ENCODE data around the gene SCN3B. TPM values are rescaled to one million over a fixed set of nuclear protein-coding genes. Genes with fewer than 3 reads are reported as not detected.

SCN3B gene
- total RNA-seq, 1 experiment from 2014 or later: not detected

- Histone ChIP-seq H2AFZ (no peak overlapping the region), H3K27me3 (ENCODE audit: insufficient read depth, low read depth) (peaks cover 75% of the 10 kb centered on the region), H3K9me2 (ENCODE audit: insufficient read depth) (no peaks in the 10 kb centered on the region), H3K9me3 (ENCODE audit: insufficient read depth, low read depth) (no peaks in the 10 kb centered on the region), H3K79me2 (ENCODE audit: low read depth) (no peaks in the 10 kb centered on the region), H3K4me1 (replicated peaks; ENCODE audit: insufficient read depth) (no peaks in the 10 kb centered on the region), H3K4me2 (no peak overlapping the region), H3K27ac (no peak overlapping the region), H3K36me3 (ENCODE audit: low read depth) (no peaks in the 10 kb centered on the region), H3K4me3 (no peak overlapping the region), H4K20me1 (ENCODE audit: insufficient read depth) (no peaks in the 10 kb centered on the region), H3F3A (ENCODE audit: insufficient read depth, low read depth) (no peaks in the 10 kb centered on the region)
- POLR2A ChIA-PET (ENCODE audit: unreplicated experiment): no interaction called here
- intact Hi-C loops (cut with micrococcal nuclease; ENCODE audit: unreplicated experiment): loop anchor here (2.0 to 5.0 kb wide), 2 partner anchors 59 to 67 kb away; no protein-coding TSS in a partner anchor
- CTCF ChIA-PET: no interaction called here
- no TSS peak for BruUV-seq (replicated peaks)
- DNase-seq: no peak
- TF ChIP-seq EZH2 (IDR thresholded peaks at IDR 0.05; ENCODE audit: low read depth) (no peak), CTCF (conservative IDR thresholded peaks at IDR 0.05) (no peak)
These were observed 14.4 kb downstream of the SCN3B start for GRCh38 chr11:123640029-123640428.

GRCh38 chr11:123630126-123630608 is 24.3 kb downstream of the SCN3B start:
- ChIA-PET POLR2A (ENCODE audit: unreplicated experiment) (no interaction called here), CTCF (no interaction called here)
- H4K20me1 ChIP-seq (ENCODE audit: insufficient read depth): no peaks in the 10 kb centered on the region
- no peak for DNase-seq
- H2AFZ ChIP-seq: no peak overlapping the region
- intact Hi-C loops (cut with micrococcal nuclease; ENCODE audit: unreplicated experiment): no loop called here
- no peak overlapping the region for H3K4me2 ChIP-seq
- H3K27ac ChIP-seq: no peak overlapping the region
- BruUV-seq (replicated peaks): no TSS peak
- no peaks in the 10 kb centered on the region for H3K36me3 ChIP-seq (ENCODE audit: low read depth)
- H3K79me2 ChIP-seq (ENCODE audit: low read depth): no peaks in the 10 kb centered on the region
- peaks cover 39% of the 10 kb centered on the region for H3K27me3 ChIP-seq (ENCODE audit: insufficient read depth, low read depth)
- no peaks in the 10 kb centered on the region for H3F3A ChIP-seq (ENCODE audit: insufficient read depth, low read depth)
- H3K9me2 ChIP-seq (ENCODE audit: insufficient read depth): no peaks in the 10 kb centered on the region
- H3K4me3 ChIP-seq: no peak overlapping the region
- H3K4me1 ChIP-seq (replicated peaks; ENCODE audit: insufficient read depth): no peaks in the 10 kb centered on the region
- TF ChIP-seq CTCF (conservative IDR thresholded peaks at IDR 0.05): no peak
- TF ChIP-seq EZH2 (IDR thresholded peaks at IDR 0.05; ENCODE audit: low read depth): no peak
- no peaks in the 10 kb centered on the region for H3K9me3 ChIP-seq (ENCODE audit: insufficient read depth, low read depth)

GRCh38 chr11:123628936-123629683 is 25.3 kb downstream of the SCN3B start:
- no peaks in the 10 kb centered on the region for H3K9me2 ChIP-seq (ENCODE audit: insufficient read depth)
- intact Hi-C loops (cut with micrococcal nuclease; ENCODE audit: unreplicated experiment): no loop called here
- H3K4me3 ChIP-seq: no peak overlapping the region
- no peak for DNase-seq
- no peaks in the 10 kb centered on the region for H3K36me3 ChIP-seq (ENCODE audit: low read depth)
- no peak overlapping the region for H2AFZ ChIP-seq
- TF ChIP-seq CTCF (conservative IDR thresholded peaks at IDR 0.05) (no peak), EZH2 (IDR thresholded peaks at IDR 0.05; ENCODE audit: low read depth) (no peak)
- no TSS peak for BruUV-seq (replicated peaks)
- no peak overlapping the region for H3K4me2 ChIP-seq
- H4K20me1 ChIP-seq (ENCODE audit: insufficient read depth): no peaks in the 10 kb centered on the region
- ChIA-PET POLR2A (ENCODE audit: unreplicated experiment) (no interaction called here), CTCF (no interaction called here)
- no peak overlapping the region for H3K27ac ChIP-seq
- H3F3A ChIP-seq (ENCODE audit: insufficient read depth, low read depth): no peaks in the 10 kb centered on the region
- peaks cover 29% of the 10 kb centered on the region for H3K27me3 ChIP-seq (ENCODE audit: insufficient read depth, low read depth)
- no peaks in the 10 kb centered on the region for H3K79me2 ChIP-seq (ENCODE audit: low read depth)
- H3K9me3 ChIP-seq (ENCODE audit: insufficient read depth, low read depth): no peaks in the 10 kb centered on the region
- no peaks in the 10 kb centered on the region for H3K4me1 ChIP-seq (replicated peaks; ENCODE audit: insufficient read depth)
